Gastrocnemius medialis (tissue), 4 donors: ENCODE measurements around the gene MEGF9.

ENCODE experiments used
- CTCF ChIP-seq, 5 experiments: fragments of 450-650 bp in 3 of 5; fragments of 200-600 bp in 2 of 5; sonication (generic) in 2 of 5; IDR thresholded peaks in 4 of 5; conservative IDR thresholded peaks in 1 of 5; 1 replicate in 4 of 5; 2 replicates in 1 of 5; pipeline ENCODE4 v1.5.1; 2016 to 2019; ENCODE audit warnings: antibody characterized with exemption in 5 of 5, mild to moderate bottlenecking in 3 of 5, moderate library complexity in 3 of 5
- POLR2A ChIP-seq, 2 donors: fragments of 450-650 bp; IDR thresholded peaks; one replicate each; pipeline ENCODE4 v1.6.1; 2017; ENCODE audit warnings: antibody characterized with exemption in 2 of 2, mild to moderate bottlenecking in 2 of 2, moderate library complexity in 2 of 2

GRCh38 chr9:120694559-120694958, 19.7 kb downstream of the MEGF9 start:
- TF ChIP-seq CTCF (IDR thresholded peaks at IDR 0.05 in 4 of 5, conservative IDR thresholded peaks at IDR 0.05 in 1 of 5), result no peak
- no peak for TF ChIP-seq POLR2A (IDR thresholded peaks at IDR 0.05)
